Measurements from ENCODE around the gene HACD2. TPM values are rescaled to one million over a fixed set of nuclear protein-coding genes. Genes with fewer than 3 reads are reported as not detected.
A peak's percentile ranks its signal among the peaks of the same experiment; 100 is the strongest.

Gene HACD2
- total RNA-seq, 1 donor from 2014 or later: 20.3 TPM

- no peak for ATAC-seq
Measured at GRCh38 chr3:123568875-123569274, 16.0 kb downstream of the HACD2 start.

DNA sequence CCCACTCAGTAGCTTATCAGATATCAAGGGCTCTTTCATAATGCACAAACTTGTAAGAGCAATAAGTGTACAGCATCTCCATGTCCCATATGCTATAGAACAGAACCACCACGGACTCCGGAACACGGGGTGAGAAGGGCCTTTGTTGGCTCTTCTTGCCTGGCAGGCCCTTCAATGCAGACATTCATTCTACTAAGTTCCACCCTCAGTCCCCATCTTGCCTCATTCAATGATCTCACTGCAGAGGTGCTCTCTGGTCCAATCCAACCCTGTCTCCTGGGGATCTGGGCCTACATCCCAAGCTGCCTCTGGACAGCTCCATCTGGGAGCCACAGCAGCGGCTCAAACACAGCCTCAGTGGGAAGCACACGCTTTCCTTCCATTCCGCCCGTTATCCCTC, 16.8 kb downstream of the HACD2 start:
- ATAC-seq: no peak

GRCh38 chr3:123564056-123564455, 20.8 kb downstream of the HACD2 start:
- ATAC-seq: no peak

- no peak for ATAC-seq
Measured at GRCh38 chr3:123562547-123562946, 22.3 kb downstream of the HACD2 start.

DNA sequence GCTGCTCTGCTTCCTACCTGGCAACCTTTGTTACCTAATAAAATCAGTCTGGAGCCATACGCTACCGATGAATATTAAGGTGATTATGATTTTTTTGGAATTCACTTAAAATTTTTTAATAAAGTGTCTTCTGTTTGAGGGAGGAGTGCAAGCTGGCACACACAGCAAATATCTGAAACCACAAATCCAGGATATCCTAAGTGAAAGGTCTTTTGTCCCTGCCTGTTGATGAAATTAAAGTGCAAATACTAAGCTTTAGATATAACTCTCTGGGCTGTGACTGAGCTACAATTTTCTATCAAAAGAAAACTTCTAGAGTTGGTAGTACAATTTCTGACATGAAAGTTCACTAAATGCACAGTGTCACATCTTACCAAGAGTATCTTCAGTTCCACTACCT, 23.7 kb downstream of the HACD2 start:
- ATAC-seq: no peak

DNA sequence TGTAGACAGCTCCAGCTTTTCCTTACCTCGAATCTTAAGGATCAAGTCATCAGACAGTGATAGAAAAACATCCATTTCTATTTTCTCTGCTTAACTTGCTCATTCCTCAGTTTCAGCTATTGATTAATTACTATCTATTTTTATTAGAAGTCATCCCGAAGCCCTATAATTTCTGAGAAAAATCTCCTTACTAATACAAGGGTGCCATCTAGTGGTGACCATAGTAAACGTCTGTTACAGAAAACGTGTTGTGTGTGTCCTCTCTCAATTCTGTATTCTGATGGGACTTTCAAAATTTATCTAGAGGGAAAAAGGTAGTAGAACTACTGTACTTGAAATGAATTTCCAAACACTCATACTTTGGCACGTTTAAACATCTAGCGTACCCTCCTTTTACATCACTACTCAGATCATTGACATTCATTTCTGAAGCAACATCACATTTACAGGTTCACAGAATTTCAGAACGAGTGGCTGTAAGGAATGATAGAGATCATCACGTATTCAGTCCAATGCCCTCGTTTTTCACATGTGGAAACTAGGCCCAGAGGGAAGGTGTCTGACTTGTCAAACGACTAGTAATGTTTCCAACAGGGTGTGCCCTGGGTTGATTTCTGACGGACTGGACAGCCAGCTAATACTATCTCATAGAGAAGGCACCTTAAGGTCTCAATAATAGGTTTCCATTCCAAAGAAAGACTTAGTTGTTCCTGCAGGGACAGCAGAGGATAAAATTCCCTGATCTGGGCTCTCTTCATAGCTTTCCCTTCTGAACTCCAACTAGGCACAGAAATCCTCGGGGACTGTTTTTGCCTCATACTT, 25.6 kb downstream of the HACD2 start:
- peak; percentile 74 for ATAC-seq

DNA sequence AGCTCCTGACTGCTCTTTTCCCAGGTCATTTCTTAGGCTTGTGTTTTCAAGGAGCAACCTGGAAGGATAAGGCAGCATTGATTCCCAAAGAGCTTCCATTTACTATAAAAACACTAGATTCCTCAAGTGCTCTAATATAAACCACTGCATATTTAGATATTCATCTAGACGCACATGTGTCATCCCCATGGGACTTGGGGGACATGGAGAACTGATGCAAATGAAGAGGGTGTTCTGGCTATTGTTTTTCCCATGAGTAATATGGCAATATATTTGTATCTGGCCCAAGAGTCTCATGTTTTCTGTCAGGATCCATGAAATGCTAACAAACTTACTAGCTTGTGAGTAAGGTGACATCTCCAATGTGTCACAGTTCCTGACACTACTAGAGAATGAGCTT, 31.3 kb downstream of the HACD2 start:
- ATAC-seq: no peak

DNA sequence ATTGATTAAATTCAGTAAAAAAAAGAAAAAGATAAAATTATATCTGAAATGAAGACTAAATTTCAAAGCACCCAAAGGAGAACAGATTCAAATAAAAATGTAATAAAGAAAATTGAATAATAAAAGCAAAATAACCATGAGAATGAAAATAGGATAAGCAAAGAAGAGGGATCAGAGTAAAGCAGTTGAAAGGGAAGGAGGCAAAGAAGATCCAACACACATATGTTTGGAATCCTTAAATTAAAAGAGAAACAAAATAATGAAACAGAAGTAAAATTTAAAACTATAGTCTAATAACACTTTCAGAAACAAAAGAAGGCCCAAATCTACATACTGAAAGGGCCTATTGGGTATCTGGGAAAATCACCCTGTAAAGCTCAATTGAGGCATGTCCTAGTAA, 32.1 kb downstream of the HACD2 start:
- no peak for ATAC-seq

DNA sequence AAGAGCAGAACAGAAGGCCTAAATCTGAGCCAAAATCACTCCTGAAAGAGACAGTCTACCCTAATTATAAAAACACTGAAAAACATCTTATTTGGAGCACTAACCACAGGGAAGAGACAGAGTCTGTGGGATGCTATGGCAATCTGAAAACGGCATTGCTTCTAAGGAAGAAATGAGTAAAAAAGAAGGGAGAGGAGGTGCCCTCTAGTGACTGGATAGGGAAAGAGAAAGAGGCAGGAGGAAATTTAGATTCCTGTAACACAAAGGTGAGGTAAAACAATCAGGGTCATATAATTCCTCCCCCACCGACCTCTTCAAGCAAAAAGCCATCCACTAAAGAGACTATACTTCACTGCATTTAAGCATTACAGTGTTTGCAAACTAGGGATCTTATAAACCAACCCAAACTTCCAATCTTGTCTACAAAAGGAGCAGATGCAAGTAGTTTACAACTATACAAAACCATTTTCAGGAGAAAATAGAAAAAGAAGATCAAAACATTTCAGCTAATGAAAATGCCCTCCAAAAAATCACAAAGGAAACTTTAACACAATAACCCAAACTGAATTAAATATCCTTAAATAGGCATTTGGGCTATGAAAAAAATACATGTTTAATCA, 32.6 kb downstream of the HACD2 start:
- no peak for ATAC-seq

DNA sequence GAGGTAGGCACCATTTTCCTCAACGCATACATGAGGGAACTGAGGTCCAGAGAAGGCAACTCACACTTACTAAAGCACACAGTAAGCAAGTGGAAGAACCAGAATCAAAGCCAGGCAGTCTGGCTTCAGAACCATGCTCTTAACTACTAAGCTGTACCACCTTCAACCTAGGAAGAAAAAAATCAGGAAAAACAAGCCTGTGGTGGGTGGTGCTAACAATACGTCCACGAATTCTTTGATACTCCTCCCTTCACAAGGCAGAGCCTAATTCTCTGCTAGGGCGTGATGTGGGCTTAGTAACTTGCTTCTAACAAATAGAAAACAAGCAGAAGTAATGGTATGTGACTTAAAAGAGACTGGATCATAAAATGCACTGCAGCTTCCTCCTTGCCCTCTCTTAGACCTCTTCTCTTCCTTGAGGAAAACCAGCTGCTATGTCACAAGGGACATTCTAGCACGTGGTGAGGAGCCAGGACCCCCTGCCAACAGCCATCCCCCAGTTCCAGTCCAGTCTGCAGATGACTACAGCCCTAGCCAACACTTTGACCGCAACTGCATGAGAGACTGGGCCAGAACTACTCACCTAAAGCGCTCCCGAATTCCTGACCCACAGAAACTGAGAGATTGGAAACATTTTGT, 36.9 kb downstream of the HACD2 start:
- peak; percentile 95 for ATAC-seq

DNA sequence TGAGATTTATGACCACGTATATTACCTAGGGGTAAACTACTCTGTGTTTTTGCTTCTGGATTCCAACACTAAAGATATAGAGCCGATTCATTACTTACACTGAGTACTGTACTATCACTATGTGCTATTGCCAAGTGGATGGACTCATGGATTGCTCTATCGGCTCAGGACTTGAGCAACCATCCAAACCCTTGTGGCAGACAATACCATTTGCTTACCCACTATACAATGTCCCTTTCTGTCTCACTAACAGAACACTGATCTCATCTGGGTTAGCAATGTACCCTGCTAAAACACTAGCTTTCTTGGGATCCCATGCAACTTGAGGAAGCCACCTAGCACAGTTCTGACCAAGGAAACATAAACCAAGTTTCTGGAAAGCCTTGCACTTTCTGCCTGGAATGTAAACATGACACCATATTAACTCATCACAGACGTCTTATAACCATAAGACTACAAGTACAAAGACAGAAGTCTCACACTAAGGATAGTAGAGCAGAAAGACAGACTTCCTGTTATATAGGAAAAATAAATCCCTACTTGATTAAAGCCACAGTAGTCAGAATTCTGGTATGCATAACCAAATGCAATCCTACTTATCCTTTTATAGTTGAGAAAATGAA, 38.6 kb downstream of the HACD2 start:
- peak; percentile 24 for ATAC-seq

- ATAC-seq: no peak
Measured at GRCh38 chr3:123543950-123544349, 40.9 kb downstream of the HACD2 start.

DNA sequence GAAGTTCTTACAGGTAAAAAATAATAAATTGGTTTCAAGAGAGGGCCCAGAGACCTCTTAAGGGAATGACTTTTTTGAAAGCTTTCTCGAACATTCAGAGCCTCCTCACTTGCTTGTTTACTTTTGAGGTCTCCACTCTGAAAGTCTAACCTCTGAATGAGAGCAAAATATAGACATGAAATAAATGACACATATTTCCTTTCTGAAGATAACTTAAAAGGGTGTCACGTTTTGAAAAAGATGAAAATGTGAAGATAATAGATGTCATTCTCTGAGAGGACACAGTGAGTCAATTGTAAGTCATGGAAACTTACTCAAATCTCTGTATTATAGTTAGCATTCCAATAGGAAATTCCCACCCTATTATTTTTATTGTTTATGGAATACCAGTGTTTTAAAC, 44.6 kb downstream of the HACD2 start:
- ATAC-seq: no peak

DNA sequence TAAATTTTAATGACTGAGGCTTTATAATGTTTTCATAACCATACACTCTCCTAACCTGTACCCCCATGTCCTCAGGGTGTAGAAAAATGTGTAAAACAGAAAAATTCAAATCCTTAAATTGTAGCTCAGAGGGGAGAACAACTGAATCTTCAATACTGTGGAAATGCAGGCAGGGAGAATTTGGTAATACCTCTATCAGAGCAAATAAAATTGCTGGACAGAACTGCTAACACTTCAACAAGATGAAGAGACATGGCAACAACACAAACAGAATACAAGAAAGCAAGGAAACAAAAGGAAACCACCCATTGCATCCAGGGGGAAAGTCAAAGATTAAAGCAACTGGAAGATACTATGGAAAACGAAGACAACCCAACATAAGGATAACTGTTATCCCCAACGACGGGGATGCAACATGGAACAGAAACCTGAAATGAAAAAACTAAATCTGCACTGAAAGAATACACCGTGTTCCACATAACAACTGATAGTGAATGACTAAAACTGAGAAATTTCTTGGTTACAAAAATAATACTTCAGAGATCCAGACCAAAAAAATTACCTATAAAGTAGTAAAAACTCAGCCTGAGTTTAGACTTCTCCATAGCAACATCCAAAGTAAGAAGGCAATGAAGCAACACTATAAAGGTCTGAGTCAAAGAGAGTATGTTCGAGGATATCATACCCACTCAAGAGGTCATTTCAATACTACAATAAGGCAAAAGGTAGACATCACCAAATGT, 48.5 kb downstream of the HACD2 start:
- ATAC-seq: no peak

- ATAC-seq: no peak
Measured at GRCh38 chr3:123535580-123535979, 49.3 kb downstream of the HACD2 start.

DNA sequence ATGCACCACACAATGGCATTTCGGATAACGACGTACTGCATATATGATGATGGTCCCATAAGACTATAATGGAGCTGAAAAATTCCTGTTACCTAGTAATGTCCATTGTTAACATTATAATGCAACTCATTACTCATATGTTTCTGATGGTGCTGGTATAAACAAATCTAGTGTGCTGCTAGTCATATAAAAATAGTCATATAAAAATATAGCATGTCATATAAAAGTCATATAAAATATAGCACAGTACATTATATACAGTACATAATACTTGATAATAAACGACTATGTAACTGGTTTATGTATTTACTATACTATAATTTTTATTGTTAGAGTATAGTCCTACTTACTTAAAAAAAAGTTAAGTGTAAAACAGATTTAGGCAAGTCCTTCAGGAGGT, 50.6 kb downstream of the HACD2 start:
- ATAC-seq: no peak

- ATAC-seq: no peak
Measured at GRCh38 chr3:123533554-123534159, 51.2 kb downstream of the HACD2 start.

GRCh38 chr3:123528130-123528529, 56.7 kb downstream of the HACD2 start:
- ATAC-seq: no peak

- ATAC-seq: no peak
Measured at GRCh38 chr3:123527046-123527445, 57.8 kb downstream of the HACD2 start.

- ATAC-seq: no peak
Measured at GRCh38 chr3:123526474-123526873, 58.4 kb downstream of the HACD2 start.

GRCh38 chr3:123525433-123525832, 59.4 kb downstream of the HACD2 start:
- ATAC-seq: no peak

DNA sequence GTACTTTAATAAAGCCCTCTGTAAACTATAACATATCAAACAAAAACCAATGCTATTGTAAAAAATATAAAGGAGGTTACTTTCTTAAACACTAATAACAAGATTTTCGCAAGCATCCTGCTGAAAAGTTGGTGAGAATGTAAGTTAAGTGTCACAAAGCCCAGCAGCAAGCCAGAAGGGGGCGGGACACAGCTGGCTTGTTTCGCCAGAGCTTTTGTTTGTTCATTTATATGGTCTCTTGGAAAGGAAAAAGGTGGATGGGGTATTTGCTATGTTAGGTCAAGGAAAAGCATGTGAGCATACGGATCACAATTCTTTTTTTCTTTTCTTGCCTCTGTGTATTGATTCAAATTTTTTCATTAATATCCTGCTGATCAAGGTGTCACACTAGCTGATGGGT, 59.9 kb downstream of the HACD2 start:
- no peak for ATAC-seq
